Measurements from ENCODE around the gene KCNF1.

KCNF1 gene

GRCh38 chr2:10921525-10921924, 9.8 kb downstream of the KCNF1 start:
- DNase-seq (ENCODE audit: low spot score): no peak

DNA sequence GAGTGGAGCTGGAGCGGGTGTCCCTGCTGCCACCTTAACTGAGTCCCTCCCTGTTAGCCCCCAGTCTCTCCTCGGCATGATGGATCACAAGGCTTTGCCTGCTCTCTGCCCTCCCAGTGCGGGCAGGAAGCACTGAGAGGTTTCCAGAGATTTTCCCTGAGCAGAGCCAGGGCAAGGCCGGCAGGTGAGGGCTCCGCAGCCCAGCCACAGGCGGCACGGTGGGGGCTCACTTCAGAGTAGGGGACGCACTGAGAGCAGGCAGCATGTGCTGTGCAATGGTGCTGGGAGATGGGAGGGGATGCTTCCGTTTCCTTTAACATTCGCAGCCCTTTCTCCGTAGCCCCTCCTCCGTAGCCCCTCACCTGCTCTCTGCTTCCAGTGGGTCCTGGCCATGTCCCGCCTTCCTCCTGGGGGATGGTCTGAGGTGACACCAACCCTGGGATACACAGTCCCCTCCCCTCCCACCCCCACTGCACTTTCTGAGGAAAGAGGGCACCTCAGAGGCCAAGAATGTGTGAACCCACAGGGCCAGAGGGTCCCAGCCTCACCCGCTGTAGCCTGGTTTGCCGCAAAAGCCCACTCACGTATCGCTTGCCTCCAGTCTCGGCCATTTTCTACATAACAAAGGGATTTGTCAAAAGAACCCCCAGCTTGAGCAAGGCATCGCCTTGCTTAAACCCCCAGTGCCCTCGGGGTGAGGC, 10.7 kb downstream of the KCNF1 start:
- DNase-seq (ENCODE audit: low spot score): no peak

- no peak for DNase-seq (ENCODE audit: low spot score)
These were observed 11.3 kb downstream of the KCNF1 start for GRCh38 chr2:10923008-10923375.

DNA sequence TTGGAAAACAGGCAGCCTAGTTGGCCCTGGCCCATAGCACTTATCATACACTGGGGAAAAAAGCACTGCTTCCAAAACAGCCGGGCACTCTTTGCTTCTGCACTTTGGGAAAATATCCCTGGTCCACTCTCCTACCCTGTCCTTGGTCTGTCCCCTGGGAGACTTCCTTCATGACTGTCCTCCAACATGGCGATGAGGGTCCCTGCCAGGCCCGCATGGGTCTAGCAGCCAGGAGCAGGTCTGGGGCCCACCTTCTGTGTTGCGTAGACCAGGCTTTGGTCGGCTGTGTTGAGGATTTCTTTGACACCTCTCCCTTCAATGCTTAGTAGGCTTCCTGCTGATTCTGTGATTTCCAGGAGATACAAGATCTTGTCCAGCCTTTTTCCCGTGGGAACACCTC, 12.2 kb downstream of the KCNF1 start:
- no peak for DNase-seq (ENCODE audit: low spot score)

- DNase-seq (ENCODE audit: low spot score): no peak
These were observed 12.7 kb downstream of the KCNF1 start for GRCh38 chr2:10924441-10924840.

- no peak for DNase-seq (ENCODE audit: low spot score)
These were observed 13.1 kb downstream of the KCNF1 start for GRCh38 chr2:10924859-10925258.

DNA sequence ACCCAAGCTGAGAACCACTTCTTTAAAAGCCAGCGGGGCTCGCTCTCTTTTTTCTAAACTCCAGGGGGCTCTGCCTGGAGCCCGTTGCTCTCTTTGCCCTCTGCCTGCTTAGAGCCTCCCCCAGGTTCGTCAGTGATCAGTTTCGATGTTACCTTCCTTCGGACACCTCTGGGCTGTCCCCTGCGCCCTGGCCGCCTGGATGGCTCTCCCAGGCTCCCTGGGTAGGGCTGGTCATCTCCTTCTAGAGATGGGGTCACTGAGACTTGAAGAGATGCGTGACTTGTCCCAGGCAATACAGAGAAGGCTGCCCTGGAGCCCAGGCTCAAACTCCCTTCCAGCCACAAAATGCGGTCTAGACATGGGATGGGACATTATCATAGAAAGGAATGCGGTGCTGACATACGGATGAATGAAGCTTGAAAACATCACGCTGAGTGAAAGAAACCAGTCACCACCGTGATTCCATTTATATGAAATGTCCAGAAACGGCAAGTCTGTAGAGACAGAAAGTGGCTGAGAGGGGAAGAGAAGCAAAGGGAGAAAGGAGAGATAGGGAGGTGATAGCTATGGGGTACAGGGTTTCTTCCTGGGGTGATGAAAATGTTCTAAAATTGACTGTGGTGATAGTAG, 14.6 kb downstream of the KCNF1 start:
- DNase-seq (ENCODE audit: low spot score): no peak

DNA sequence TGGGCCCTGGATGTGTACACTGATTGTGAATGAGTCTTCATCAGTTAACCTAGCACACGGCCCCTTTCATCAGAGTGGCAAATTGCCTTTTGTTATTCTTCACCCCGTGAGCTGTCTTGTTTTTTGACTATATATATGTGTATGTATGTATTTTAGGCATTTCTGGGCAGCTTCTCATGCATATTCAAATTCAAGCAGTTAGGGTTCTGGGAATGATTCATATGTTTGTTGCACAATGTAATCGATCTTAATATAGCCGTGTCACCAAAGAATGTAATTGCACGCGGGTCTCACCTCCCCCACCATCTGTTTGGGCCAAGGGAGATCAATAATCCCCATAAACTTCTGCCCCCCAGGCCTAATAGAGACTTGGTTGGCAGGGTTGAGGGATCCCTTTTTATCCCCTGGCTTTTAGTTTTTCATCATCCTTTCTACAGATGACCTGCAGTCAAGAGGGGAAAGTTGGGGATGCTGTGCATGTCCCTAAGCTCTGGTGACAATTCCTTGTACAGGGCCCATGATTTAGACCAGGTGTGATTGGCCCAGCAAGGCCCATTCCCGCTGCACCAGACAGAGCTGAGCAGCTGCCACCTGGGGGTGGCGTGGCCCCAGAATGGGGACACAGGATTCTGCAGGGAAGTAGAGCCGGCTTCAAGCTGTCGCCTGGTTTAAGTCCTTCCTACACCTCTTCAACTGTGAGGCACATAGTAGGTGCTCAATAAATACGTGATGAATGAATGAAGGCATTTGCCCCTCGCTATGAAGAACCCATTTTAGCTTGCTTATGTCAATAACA, 19.2 kb downstream of the KCNF1 start:
- DNase-seq (ENCODE audit: low spot score): no peak

DNA sequence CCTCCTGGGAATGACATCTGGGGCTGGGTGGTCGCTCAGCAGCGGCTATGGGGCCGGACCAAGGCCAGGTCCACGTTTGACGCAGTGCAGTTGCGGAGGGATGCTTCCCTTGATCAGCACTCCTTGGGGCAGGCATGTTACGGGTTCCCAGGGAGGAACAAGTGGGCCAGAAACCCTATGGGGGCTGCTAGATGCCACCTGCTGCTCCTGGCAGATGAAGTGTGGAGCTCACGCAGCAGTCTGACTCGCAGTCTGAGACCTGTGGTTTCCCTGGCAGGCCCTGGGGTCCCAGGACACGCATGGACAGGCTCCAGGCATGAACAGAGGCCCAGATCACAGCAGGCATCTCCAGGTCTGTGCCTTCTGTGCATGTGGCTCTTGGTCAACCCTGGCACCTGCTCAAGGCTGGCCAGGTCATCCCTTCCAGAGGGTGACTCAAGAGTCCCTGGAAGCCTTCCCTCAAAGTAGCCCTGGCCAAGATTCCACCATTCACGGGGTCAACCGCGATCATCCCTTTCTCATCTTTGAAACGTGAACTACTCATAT, 20.0 kb downstream of the KCNF1 start:
- no peak for DNase-seq (ENCODE audit: low spot score)

DNA sequence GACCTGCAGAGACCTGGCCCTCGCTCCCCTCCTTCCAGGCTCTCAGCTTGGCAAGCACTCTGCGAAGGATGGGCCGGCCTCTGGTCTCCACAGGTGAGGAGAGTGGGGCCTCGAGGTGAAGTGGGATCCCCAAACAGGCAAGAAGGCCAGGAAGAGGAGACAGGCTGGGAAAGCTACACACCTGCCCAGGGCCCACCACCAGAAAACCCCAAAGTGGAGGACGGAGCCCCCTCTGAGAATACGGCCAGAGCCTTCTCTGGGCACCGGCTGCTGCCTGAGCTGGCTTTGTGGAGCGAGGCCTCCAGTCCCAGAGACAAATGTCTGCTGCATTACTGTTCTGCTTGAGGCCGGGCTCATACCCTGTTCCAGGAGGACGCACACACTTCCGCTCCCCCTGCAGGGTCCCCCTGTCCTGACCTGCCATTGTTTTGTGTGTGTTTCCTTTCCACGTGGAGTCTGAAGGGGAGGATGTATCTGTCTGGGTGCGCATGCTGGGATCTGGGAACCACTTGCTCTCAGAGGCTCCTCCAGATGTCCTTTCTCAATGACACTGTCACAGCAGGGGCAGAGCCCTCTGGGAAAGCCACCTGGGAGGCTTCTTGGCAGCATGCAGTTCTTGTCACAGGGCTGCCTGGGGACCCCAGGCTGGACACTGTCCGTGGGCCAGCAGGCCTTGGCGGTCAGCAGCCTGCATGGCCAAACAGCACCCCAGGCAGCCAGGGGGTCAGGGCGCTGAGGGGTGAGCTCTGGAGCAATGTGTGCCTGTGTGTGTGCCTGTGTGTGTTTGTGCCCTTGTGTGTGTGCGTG, 20.8 kb downstream of the KCNF1 start:
- DNase-seq (ENCODE audit: low spot score): no peak

DNA sequence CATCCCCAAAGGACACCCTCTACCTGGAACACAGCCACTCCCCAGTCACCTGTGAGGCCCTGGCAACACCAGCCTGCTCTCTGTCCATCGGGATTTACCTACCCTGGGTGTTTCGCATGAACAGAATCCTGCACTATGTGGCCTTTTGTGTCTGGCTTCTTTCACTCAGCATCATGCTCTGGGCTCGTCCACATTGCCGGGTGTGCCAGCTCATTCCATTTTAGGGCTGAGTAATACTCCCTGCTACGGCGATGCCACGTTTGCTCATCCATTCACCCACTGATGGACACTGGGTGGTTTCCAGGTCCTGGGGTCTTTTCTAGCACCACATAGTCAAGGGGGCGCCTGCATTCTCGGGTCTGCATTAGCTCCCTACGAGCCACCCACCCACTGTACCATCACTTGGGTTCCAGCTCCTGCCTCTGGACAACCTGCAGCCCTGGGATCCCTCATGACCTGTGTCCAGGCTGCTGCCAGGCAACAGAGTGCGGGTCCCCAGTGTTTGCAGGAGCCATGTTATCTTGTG, 22.0 kb downstream of the KCNF1 start:
- no peak for DNase-seq (ENCODE audit: low spot score)

GRCh38 chr2:10934308-10934978, 22.7 kb downstream of the KCNF1 start:
- DNase-seq (ENCODE audit: low spot score): no peak

- DNase-seq (ENCODE audit: low spot score): no peak
These were observed 23.2 kb downstream of the KCNF1 start for GRCh38 chr2:10934979-10935350.

- no peak for DNase-seq (ENCODE audit: low spot score)
These were observed 23.7 kb downstream of the KCNF1 start for GRCh38 chr2:10935366-10935918.

- DNase-seq (ENCODE audit: low spot score): no peak
These were observed 24.5 kb downstream of the KCNF1 start for GRCh38 chr2:10935953-10936942.

DNA sequence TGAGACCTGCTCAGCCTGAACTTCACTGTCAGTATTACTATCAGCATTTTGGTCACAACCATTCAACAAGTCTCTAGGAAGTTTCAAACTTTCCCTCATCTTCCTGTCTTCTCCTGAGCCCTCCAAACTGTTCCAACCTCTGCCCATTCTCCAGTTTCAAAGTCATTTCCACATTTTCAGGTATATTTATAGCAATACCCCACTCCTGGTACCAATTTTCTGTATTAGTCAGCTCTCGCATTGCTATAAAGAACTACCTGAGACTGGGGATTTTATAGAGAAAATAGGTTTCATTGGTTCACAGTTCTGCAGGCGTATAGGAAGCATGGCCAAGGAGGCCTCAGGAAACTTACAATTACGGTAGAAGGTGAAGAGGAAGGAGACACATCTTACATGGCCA, 27.3 kb downstream of the KCNF1 start:
- DNase-seq (ENCODE audit: low spot score): no peak

- no peak for DNase-seq (ENCODE audit: low spot score)
These were observed 28.9 kb downstream of the KCNF1 start for GRCh38 chr2:10940596-10940995.

DNA sequence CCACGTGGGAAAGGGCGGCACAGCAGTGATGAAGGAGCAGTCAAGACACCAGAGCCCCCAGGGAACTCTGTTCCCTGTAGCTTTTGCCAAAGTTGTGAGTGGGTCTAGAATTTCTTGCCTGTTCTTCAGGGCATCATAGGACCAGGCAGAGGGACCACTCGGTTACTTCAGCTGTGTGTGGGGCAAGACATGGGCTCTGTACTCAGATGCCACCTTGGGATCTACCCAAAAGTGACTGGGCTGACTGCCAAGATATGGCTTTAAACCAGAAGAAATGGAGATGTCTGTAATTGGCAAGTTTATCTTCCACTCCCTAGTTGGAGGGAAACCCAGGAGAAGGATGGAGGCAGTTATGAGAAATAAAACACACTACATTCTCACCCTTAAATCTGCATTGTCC, 29.6 kb downstream of the KCNF1 start:
- DNase-seq (ENCODE audit: low spot score): no peak

DNA sequence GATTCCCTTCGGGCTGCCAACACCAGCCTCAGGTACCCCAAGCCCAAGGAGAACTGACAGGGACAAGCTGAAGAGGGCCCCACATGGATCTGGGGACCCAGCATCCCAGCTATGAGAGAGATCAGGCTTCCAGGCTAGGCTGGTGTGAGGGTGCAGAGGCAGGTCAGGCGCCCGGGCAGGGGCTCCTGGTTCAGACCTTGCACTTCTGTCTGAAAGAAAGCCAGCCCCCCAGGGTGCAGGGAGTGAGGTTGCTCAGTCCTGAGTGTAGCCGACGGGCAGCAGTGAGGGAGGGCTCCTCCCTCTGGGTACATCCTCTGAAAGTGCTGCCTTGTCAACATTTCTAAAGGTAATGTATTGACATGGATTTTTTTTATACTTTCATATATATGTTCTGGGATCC, 33.1 kb downstream of the KCNF1 start:
- no peak for DNase-seq (ENCODE audit: low spot score)

DNA sequence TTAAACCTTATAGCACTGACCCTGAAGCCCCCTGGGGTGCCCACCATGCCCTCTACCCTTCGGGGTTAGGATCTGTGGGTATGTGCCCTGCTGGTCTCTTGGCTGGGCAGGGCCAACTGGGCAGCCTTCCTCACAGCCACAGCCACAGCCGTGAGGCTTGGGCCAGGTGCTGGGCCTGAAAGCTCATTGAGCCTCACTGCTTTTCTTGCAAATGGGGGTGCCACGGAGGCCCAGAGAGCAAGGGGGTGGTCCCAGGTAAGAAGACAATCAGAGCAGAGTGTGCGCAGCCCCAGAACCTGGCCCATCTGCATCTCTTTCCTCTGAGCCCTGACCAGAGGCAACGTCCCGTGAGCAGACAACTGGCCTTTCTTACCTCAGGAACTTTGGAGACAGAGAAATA, 34.7 kb downstream of the KCNF1 start:
- no peak for DNase-seq (ENCODE audit: low spot score)

All from CD4-positive, alpha-beta T cell treated with Interleukin-15 for 4 hours (primary cell).